ENCODE data around the gene SLC4A5. TPM values are rescaled to one million over a fixed set of nuclear protein-coding genes. Genes with fewer than 3 reads are reported as not detected.

SLC4A5 gene
- total and polyA plus RNA-seq, 2 of the 8 experiments (the other 6 are each of a cell fraction or from before 2014, with no cell fraction given) = 0.42 to 0.52 TPM

DNA sequence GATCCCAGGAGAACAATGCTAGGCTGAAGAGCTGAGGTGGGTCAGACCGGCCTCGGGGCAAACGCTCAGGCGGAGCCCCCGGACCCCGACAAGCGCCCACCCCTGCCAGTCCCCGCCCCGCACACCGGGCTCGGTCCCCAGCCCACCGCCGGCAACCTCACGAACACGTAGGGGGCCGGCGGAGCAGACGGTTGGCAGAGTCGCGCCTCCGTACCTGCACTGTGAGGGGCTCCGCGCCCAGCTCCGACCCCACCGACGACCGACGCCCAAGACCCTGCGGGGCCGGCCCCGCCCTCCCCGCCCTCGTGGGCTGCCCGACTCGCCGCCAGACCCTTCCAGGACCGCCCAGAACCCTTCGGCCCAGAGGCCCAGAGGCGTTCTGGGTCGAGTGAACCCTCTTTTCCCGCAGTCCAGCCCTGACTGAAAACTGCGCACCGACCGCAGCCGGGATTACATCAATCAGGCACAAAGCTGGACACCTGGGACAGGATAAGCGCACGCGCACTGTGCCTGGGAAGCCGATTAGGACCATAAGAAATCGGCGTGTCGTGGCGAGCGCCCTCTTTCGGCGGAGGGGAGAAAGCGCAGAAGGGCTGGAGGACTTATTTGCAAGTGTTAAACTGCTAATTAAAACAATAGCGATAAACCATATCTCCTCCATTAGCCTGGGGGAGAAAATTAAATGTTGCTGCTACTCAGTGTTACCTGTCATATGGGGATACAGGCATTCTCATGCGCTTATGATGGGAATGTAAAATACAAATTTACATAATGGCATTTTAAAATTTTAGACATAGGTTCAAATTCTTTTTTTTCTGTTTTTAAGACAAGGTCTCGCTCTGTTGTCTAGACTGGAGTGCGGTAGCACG lies 48.6 kb upstream of the SLC4A5 start (continued):
- TF ChIP-seq CHD7 (IDR thresholded peaks at IDR 0.05; ENCODE audit: insufficient replicate concordance, low read length) (peak; percentile 57), CTBP2 (IDR thresholded peaks at IDR 0.05; ENCODE audit: borderline replicate concordance, insufficient read depth, insufficient read length, low read length) (no peak), GTF2F1 (IDR thresholded peaks at IDR 0.05; ENCODE audit: borderline replicate concordance, low read depth, low read length) (no peak), BCL11A (IDR thresholded peaks at IDR 0.05; ENCODE audit: low read depth in 2 of 2, low read length in 2 of 2) (no peak), RNF2 (IDR thresholded peaks at IDR 0.05; ENCODE audit: borderline replicate concordance, low read depth, low read length, missing control alignments, poor library complexity, severe bottlenecking) (no peak), ZNF274 (IDR thresholded peaks at IDR 0.05; ENCODE audit: borderline replicate concordance, extremely low read depth, low read length) (no peak), KDM1A (IDR thresholded peaks at IDR 0.05; ENCODE audit: borderline replicate concordance, low read length) (no peak), ATF3 (IDR thresholded peaks at IDR 0.05; ENCODE audit: insufficient read depth, low read depth, low read length) (peak; percentile 30; the same call in 1 of the 2 replicates)

Measured in H1 (cell line).